OCI-LY3 (cell line): ENCODE results near the gene CCDC27.

Source experiments
- H2AFZ ChIP-seq: fragments of 200-600, 300-600 bp; shearing (Covaris generic); 2 replicates; pipeline ENCODE4 v1.6.0; 2014; ENCODE audit warnings: antibody characterized with exemption, low read depth, low read length
- H3K27ac ChIP-seq: fragments of 200-600, 300-600 bp; sonication (generic); 2 replicates; pipeline ENCODE4 v1.5.1; 2014; ENCODE audit warnings: mild to moderate bottlenecking, low read length, moderate library complexity, mixed read lengths
- H3K27me3 ChIP-seq: fragments of 200-600, 300-600 bp; sonication (generic); 2 replicates; pipeline ENCODE4 v1.6.1; 2014; ENCODE audit warnings: low read depth, low read length, mixed read lengths
- H3K36me3 ChIP-seq: fragments of 200-600, 300-600 bp; sonication (generic); replicated peaks from 2 replicates; pipeline ENCODE3; 2014; ENCODE audit warnings: low read depth, low read length, mixed read lengths
- H3K4me1 ChIP-seq: fragments of 300-600, 200-600 bp; sonication (generic); 2 replicates; pipeline ENCODE4 v1.6.1; 2014; ENCODE audit warnings: low read length, mixed read lengths
- H3K4me2 ChIP-seq: fragments of 200-600, 300-600 bp; sonication (generic); 2 replicates; pipeline ENCODE4 v1.6.1; 2014; ENCODE audit warnings: low read length, mixed read lengths
- H3K4me3 ChIP-seq: fragments of 300-600, 200-600 bp; sonication (generic); 2 replicates; pipeline ENCODE4 v1.5.1; 2014; ENCODE audit warnings: antibody characterized with exemption, mild to moderate bottlenecking, low read length, moderate library complexity
- H3K79me2 ChIP-seq: fragments of 300-600, 200-600 bp; shearing (Covaris generic); 2 replicates; pipeline ENCODE4 v1.6.1; 2014; ENCODE audit warnings: mild to moderate bottlenecking, low read length, mixed read lengths
- H3K9ac ChIP-seq: fragments of 300-600, 200-600 bp; shearing (Covaris generic); 2 replicates; pipeline ENCODE4 v1.6.0; 2014; ENCODE audit warnings: mild to moderate bottlenecking, low read length, moderate library complexity
- H3K9me3 ChIP-seq: fragments of 200-600, 300-600 bp; shearing (Covaris generic); 2 replicates; pipeline ENCODE4 v1.6.1; 2014; ENCODE audit warnings: low read length, mixed read lengths; ENCODE audit not compliant: insufficient read depth
- H4K20me1 ChIP-seq: fragments of 200-600, 300-600 bp; sonication (generic); 2 replicates; pipeline ENCODE4 v1.6.1; 2016; ENCODE audit warnings: low read length, mixed read lengths; ENCODE audit not compliant: insufficient read depth
- CTCF ChIP-seq: fragments of 200-600, 300-600 bp; sonication (generic); IDR thresholded peaks from 2 replicates; pipeline ENCODE4 v1.5.1; 2014; ENCODE audit warnings: antibody characterized with exemption, low read length, low read depth
- EZH2phosphoT487 ChIP-seq: fragments of 200-600 bp; shearing (Covaris generic); IDR thresholded peaks from 2 replicates; pipeline ENCODE4 v1.6.1; 2018; ENCODE audit warnings: antibody characterized with exemption, mixed run types, low read depth

CCDC27 gene

DNA sequence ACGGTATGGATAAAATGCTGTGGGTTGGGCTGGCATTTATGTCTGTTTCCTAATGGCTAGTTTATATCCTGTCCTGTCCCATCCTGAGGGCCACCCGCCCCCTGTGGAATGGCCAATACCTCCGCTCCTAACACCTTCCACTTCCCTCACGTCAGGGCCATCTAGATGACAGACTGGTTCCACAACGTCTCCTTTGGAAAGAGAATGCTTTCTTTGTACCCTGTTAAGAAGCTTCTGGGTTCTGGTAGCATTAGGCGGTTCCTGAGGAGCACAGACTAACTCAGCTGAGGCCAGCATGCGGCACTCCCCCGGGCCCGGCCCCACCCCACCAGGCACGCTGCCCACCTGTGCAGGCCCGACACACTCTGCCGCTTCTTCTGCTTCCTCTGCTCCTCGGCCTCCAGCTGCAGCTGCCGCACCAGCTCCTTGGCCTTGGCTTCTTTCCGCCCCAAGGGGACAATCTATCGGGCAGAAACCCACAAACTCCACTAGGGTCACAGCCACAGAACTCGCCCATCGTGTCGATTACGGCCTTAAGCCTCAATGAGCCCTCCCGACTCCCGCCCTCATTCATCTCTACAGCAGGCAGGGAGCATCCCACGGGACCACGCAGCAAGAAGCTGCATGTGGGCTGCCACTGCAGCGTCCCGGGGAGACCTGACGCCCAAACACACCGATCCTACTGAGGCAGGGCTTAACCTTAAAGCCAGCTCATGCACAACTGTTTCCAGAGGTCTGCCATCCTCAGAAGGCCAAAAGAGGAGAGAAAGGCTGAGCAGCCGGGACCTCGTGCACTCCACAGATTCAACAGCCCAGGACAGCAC, 31.6 kb downstream of the CCDC27 start:
- Histone ChIP-seq H3K27me3 (no peaks in the 10 kb centered on the region), H3K27ac (no peak overlapping the region), H3K79me2 (peaks cover 4% of the 10 kb centered on the region; the same call in 1 of the 2 replicates), H3K9me3 (no peaks in the 10 kb centered on the region), H3K36me3 (peaks cover 30% of the 10 kb centered on the region), H2AFZ (no peak overlapping the region), H3K9ac (no peak overlapping the region), H3K4me3 (no peak overlapping the region), H4K20me1 (peaks cover 10% of the 10 kb centered on the region; the same call in 1 of the 2 replicates), H3K4me1 (peaks cover 7% of the 10 kb centered on the region), H3K4me2 (no peak overlapping the region)
- no peak for TF ChIP-seq EZH2phosphoT487
- no peak for TF ChIP-seq CTCF

- Histone ChIP-seq H2AFZ (no peak overlapping the region), H3K4me1 (peaks cover 7% of the 10 kb centered on the region), H3K4me2 (no peak overlapping the region), H3K79me2 (peaks cover 16% of the 10 kb centered on the region; the same call in 1 of the 2 replicates), H3K9me3 (no peaks in the 10 kb centered on the region), H3K9ac (no peak overlapping the region), H3K36me3 (peaks cover 28% of the 10 kb centered on the region), H3K4me3 (no peak overlapping the region), H4K20me1 (peaks cover 13% of the 10 kb centered on the region; the same call in 1 of the 2 replicates), H3K27ac (no peak overlapping the region), H3K27me3 (no peaks in the 10 kb centered on the region)
- no peak for TF ChIP-seq EZH2phosphoT487
- no peak for TF ChIP-seq CTCF
Measured at GRCh38 chr1:3785045-3785444, 32.8 kb downstream of the CCDC27 start.

DNA sequence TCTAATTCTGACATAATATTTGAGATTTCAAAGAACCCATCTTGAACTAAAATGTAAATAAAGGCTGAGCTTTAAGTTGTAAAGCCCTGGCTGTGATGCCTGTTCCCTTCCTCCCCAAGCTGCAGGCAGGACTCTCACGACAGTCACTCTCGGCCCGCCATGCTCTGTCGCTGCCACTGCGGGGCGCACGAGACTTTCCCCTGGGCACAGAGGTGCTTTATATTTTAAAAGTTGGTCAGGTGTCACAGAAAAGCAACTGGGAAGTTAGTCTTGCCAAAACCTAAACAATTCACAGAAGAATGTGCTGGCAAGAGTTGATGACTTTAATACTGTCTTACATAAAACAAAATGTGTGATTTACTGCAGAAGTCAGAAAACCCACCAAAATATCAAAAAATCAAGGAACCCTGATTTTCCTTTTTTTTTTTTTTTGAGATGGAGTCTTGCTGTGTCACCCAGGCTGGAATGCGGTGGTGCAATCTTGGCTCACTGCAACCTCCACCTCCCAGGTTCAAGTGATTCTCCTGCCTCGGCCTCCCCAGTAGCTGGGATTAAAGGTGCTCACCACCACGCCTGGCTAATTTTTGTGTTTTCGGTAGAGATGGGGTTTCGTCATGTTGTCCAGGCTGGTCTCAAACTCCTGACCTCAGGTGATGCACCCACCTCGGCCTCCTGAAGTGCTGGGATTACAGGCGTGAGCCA, 33.4 kb downstream of the CCDC27 start:
- H2AFZ ChIP-seq: no peak overlapping the region
- H3K27me3 ChIP-seq: no peaks in the 10 kb centered on the region
- H3K4me2 ChIP-seq: no peak overlapping the region
- H3K36me3 ChIP-seq: peaks cover 25% of the 10 kb centered on the region
- no peaks in the 10 kb centered on the region for H3K9me3 ChIP-seq
- no peak overlapping the region for H3K4me3 ChIP-seq
- peaks cover 13% of the 10 kb centered on the region; the same call in 1 of the 2 replicates for H4K20me1 ChIP-seq
- TF ChIP-seq CTCF: peak; percentile 50
- TF ChIP-seq EZH2phosphoT487: no peak
- H3K9ac ChIP-seq: no peak overlapping the region
- H3K79me2 ChIP-seq: peaks cover 20% of the 10 kb centered on the region; the same call in 1 of the 2 replicates
- peaks cover 7% of the 10 kb centered on the region for H3K4me1 ChIP-seq
- no peak overlapping the region for H3K27ac ChIP-seq
